Stimulated activated CD8-positive, alpha-beta memory T cell treated with anti-CD3 and anti-CD28 coated beads, Interleukin-2, amount 100 ng/mL, for 1 hour (primary cell): ENCODE results near the gene MUSTN1.

Experiments
- DNase-seq, 2 donors: peaks; one replicate each; pipeline ENCODE4 v3.0.0-alpha.2; 2020; ENCODE audit warnings: low read depth in 2 of 2

The MUSTN1 gene

GRCh38 chr3:52835766-52836470 lies 1.1 kb upstream of the MUSTN1 start:
- DNase-seq = no peak

GRCh38 chr3:52833202-52833601 lies 1.6 kb downstream of the MUSTN1 start:
- DNase-seq = no peak

- no peak for DNase-seq
Observed at GRCh38 chr3:52831500-52832301, 3.1 kb downstream of the MUSTN1 start.

- no peak for DNase-seq
Observed at GRCh38 chr3:52830535-52831258, 4.1 kb downstream of the MUSTN1 start, which contains the start of gene ITIH4. ITIH4 (minus strand) TSS chr3:52830672; CDS start chr3:52830642, 30 bp downstream.

GRCh38 chr3:52829906-52830463 lies 4.8 kb downstream of the MUSTN1 start:
- DNase-seq = no peak

GRCh38 chr3:52829482-52829881 lies 5.3 kb downstream of the MUSTN1 start:
- DNase-seq = no peak

- DNase-seq = no peak
Observed at GRCh38 chr3:52827866-52828376, 6.9 kb downstream of the MUSTN1 start.

GRCh38 chr3:52827441-52827840 lies 7.4 kb downstream of the MUSTN1 start:
- DNase-seq = no peak

- no peak for DNase-seq
Observed at GRCh38 chr3:52824037-52824436, 10.8 kb downstream of the MUSTN1 start.

GRCh38 chr3:52822363-52822762 lies 12.5 kb downstream of the MUSTN1 start:
- DNase-seq = no peak

GRCh38 chr3:52820736-52821135 lies 14.1 kb downstream of the MUSTN1 start:
- DNase-seq = no peak

- no peak for DNase-seq
Observed at GRCh38 chr3:52819936-52820335, 14.9 kb downstream of the MUSTN1 start.

GRCh38 chr3:52817860-52818259 lies 17.0 kb downstream of the MUSTN1 start:
- no peak for DNase-seq

- DNase-seq = no peak
Observed at GRCh38 chr3:52817221-52817620, 17.6 kb downstream of the MUSTN1 start.

- no peak for DNase-seq
Observed at GRCh38 chr3:52816654-52817053, 18.2 kb downstream of the MUSTN1 start.

GRCh38 chr3:52816199-52816598 lies 18.6 kb downstream of the MUSTN1 start:
- DNase-seq = no peak

GRCh38 chr3:52813810-52814209 lies 21.0 kb downstream of the MUSTN1 start:
- no peak for DNase-seq

GRCh38 chr3:52811452-52812011 lies 23.3 kb downstream of the MUSTN1 start:
- no peak for DNase-seq

GRCh38 chr3:52810923-52811322 lies 23.9 kb downstream of the MUSTN1 start:
- no peak for DNase-seq

GRCh38 chr3:52809662-52810377 lies 25.0 kb downstream of the MUSTN1 start:
- no peak for DNase-seq

GRCh38 chr3:52809149-52809548 lies 25.7 kb downstream of the MUSTN1 start:
- DNase-seq = no peak
